ENCODE data around the gene CPA3. TPM values are rescaled to one million over a fixed set of nuclear protein-coding genes. Genes with fewer than 3 reads are reported as not detected.

The CPA3 gene
- total RNA-seq, 2 experiments from 2014 or later, result not detected

DNA sequence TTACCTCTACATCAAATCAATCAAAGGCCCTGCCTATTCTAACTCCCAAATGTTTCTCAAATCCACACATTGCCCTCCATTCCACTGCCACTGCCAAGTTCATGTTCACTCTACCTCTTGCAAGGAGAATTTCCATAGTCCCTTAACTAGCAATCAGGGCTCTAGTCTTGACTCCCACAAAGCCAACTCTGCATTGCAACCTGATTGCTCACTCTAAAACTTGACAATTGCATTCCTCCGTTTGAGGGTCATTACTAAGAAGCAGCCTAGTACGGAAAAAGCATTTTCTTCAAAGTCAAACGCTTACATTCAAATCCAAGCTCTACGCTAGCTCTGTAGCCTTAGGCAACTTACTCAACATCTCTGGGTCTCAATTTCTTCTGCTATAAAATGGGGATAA, 1.2 kb downstream of the CPA3 start:
- DNase-seq, result no peak
- H3K4me3 ChIP-seq (ENCODE audit: low read length), result no peak overlapping the region
- H3K36me3 ChIP-seq (ENCODE audit: insufficient read depth, low read length), result no peaks in the 10 kb centered on the region
- POLR2A ChIA-PET, result no interaction called here
- H3K27me3 Mint-ChIP-seq, result peaks cover 18% of the 10 kb centered on the region
- TF ChIP-seq, protein P1, sequence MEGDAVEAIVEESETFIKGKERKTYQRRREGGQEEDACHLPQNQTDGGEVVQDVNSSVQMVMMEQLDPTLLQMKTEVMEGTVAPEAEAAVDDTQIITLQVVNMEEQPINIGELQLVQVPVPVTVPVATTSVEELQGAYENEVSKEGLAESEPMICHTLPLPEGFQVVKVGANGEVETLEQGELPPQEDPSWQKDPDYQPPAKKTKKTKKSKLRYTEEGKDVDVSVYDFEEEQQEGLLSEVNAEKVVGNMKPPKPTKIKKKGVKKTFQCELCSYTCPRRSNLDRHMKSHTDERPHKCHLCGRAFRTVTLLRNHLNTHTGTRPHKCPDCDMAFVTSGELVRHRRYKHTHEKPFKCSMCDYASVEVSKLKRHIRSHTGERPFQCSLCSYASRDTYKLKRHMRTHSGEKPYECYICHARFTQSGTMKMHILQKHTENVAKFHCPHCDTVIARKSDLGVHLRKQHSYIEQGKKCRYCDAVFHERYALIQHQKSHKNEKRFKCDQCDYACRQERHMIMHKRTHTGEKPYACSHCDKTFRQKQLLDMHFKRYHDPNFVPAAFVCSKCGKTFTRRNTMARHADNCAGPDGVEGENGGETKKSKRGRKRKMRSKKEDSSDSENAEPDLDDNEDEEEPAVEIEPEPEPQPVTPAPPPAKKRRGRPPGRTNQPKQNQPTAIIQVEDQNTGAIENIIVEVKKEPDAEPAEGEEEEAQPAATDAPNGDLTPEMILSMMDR (IDR thresholded peaks at IDR 0.05), result no peak
- H3K9me3 ChIP-seq (ENCODE audit: control insufficient read depth in 1 of 2, insufficient read depth in 1 of 2, low read length in 2 of 2), result no peaks in the 10 kb centered on the region
- CTCF ChIA-PET, result no interaction called here
- ATAC-seq (ENCODE audit: poor library complexity), result no peak
- H3K9me3 Mint-ChIP-seq, result no peaks in the 10 kb centered on the region
- H3K4me1 Mint-ChIP-seq (ENCODE audit: low read depth), result no peaks in the 10 kb centered on the region
- H3K27me3 ChIP-seq (ENCODE audit: control insufficient read depth in 1 of 2, insufficient read depth in 2 of 2, low read length in 2 of 2), result peaks cover 5 to 17% of the 10 kb centered on the region in 2 experiments
- H3K4me1 ChIP-seq (ENCODE audit: insufficient read depth, low read length), result no peaks in the 10 kb centered on the region
- intact Hi-C loops (cut with DNase I, micrococcal nuclease), result no loop called here
- H3K36me3 Mint-ChIP-seq (ENCODE audit: low read depth), result no peaks in the 10 kb centered on the region
- H3K4me3 Mint-ChIP-seq, result no peak overlapping the region
- no peak overlapping the region for H3K27ac ChIP-seq (ENCODE audit: low read depth in 1 of 2, low read length in 2 of 2)
- H3K27ac Mint-ChIP-seq, result no peak overlapping the region

DNA sequence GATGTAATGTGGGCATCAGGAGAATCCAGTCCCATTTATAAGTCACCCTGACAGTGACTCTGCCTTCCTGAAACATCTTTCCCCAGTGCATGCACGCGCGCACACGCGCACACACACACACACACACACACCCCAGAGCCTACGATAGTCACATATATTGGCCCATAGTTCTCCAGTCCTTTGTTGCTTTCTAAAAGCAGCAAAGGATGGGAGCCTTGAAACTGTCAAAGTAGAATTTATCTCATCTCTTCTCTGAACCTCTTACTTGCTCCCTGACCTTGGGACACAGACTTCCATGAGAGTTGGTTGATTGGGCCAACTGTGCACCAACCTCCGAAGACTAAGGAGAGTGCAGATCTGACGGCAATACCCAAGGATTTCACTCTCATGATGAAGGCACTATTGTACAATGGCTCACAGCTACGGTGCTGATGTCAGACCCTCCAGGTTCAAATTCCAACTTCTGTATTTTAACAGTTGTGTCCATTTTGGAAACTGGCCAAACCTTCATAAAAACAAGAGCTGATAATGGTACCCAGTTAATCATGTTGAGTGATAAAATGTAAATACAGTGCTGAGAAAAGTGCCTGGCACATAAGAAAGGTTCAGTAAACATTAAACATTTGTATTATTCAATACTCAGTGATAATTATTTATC, 8.3 kb downstream of the CPA3 start:
- POLR2A ChIA-PET, result no interaction called here
- H3K4me3 ChIP-seq (ENCODE audit: low read length), result no peak overlapping the region
- no peaks in the 10 kb centered on the region for H3K36me3 Mint-ChIP-seq (ENCODE audit: low read depth)
- H3K36me3 ChIP-seq (ENCODE audit: insufficient read depth, low read length), result no peaks in the 10 kb centered on the region
- peaks cover 0 to 2% of the 10 kb centered on the region in 2 experiments for H3K27me3 ChIP-seq (ENCODE audit: control insufficient read depth in 1 of 2, insufficient read depth in 2 of 2, low read length in 2 of 2)
- intact Hi-C loops (cut with DNase I, micrococcal nuclease), result no loop called here
- no peak overlapping the region for H3K27ac Mint-ChIP-seq
- DNase-seq (no peak), ATAC-seq (ENCODE audit: poor library complexity) (no peak)
- no peaks in the 10 kb centered on the region for H3K9me3 Mint-ChIP-seq
- no peaks in the 10 kb centered on the region for H3K4me1 Mint-ChIP-seq (ENCODE audit: low read depth)
- peaks cover 9% of the 10 kb centered on the region for H3K27me3 Mint-ChIP-seq
- CTCF ChIA-PET, result no interaction called here
- H3K4me1 ChIP-seq (ENCODE audit: insufficient read depth, low read length), result no peaks in the 10 kb centered on the region
- H3K9me3 ChIP-seq (ENCODE audit: control insufficient read depth in 1 of 2, insufficient read depth in 1 of 2, low read length in 2 of 2), result no peaks in the 10 kb centered on the region
- H3K27ac ChIP-seq (ENCODE audit: low read depth in 1 of 2, low read length in 2 of 2), result no peak overlapping the region
- no peak overlapping the region for H3K4me3 Mint-ChIP-seq
- TF ChIP-seq, protein P1 (IDR thresholded peaks at IDR 0.05), result no peak

DNA sequence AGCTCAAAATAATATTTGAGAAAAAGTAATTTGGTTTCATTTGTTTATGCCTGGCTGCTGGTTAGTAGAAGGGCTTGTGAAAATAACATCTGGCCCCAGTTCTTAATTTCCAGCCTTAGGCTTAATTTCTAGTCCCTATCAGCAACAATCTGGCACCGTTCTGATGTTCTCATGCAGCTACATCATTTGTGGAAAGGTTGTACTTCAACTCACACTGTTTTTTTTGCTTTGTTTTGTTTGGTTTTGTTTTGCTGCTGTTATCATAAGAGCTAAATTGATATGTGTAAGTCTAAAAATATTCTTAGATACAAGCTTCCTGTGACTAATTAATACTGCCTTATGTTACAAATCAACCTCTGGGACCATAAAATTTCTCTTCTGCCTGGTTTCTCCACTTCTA, 8.9 kb downstream of the CPA3 start:
- H3K9me3 Mint-ChIP-seq, result no peaks in the 10 kb centered on the region
- H3K27me3 ChIP-seq (ENCODE audit: control insufficient read depth in 1 of 2, insufficient read depth in 2 of 2, low read length in 2 of 2), result peaks cover 0 to 2% of the 10 kb centered on the region in 2 experiments
- H3K27ac ChIP-seq (ENCODE audit: low read depth in 1 of 2, low read length in 2 of 2), result no peak overlapping the region
- ChIA-PET POLR2A (no interaction called here), CTCF (no interaction called here)
- no peak for ATAC-seq (ENCODE audit: poor library complexity)
- no peaks in the 10 kb centered on the region for H3K36me3 ChIP-seq (ENCODE audit: insufficient read depth, low read length)
- intact Hi-C loops (cut with DNase I, micrococcal nuclease), result no loop called here
- H3K27ac Mint-ChIP-seq, result no peak overlapping the region
- no peak overlapping the region for H3K4me3 ChIP-seq (ENCODE audit: low read length)
- TF ChIP-seq, protein P1 (IDR thresholded peaks at IDR 0.05), result no peak
- H3K4me1 Mint-ChIP-seq (ENCODE audit: low read depth), result no peaks in the 10 kb centered on the region
- H3K4me3 Mint-ChIP-seq, result no peak overlapping the region
- no peak for DNase-seq
- H3K4me1 ChIP-seq (ENCODE audit: insufficient read depth, low read length), result no peaks in the 10 kb centered on the region
- H3K36me3 Mint-ChIP-seq (ENCODE audit: low read depth), result no peaks in the 10 kb centered on the region
- H3K9me3 ChIP-seq (ENCODE audit: control insufficient read depth in 1 of 2, insufficient read depth in 1 of 2, low read length in 2 of 2), result no peaks in the 10 kb centered on the region
- peaks cover 10% of the 10 kb centered on the region for H3K27me3 Mint-ChIP-seq
